GM23338 (cell line): ENCODE results near the gene SRPK1.

ENCODE experiments used
- CREB1 ChIP-seq: fragments of 250-450 bp; sonication (Bioruptor Pico); IDR thresholded peaks from 2 replicates; pipeline ENCODE4 v1.5.0; 2020; ENCODE audit warnings: low read depth, mild to moderate bottlenecking, moderate library complexity
- EZH2 ChIP-seq: fragments of 200-600 bp; sonication (generic); IDR thresholded peaks from one replicate; pipeline ENCODE4 v1.8.0; 2017; ENCODE audit warnings: antibody characterized with exemption, mild to moderate bottlenecking, low read depth; ENCODE audit not compliant: unreplicated experiment
- EZH2phosphoT487 ChIP-seq: fragments of 200-600 bp; sonication (generic); IDR thresholded peaks from one replicate; pipeline ENCODE4 v1.8.1; 2018; ENCODE audit warnings: antibody characterized with exemption; ENCODE audit not compliant: unreplicated experiment
- NANOG ChIP-seq: IDR thresholded peaks from 2 replicates; pipeline ENCODE4 v1.6.1; 2016; ENCODE audit warnings: antibody characterized with exemption, borderline replicate concordance
- POLR2AphosphoS5 ChIP-seq: IDR thresholded peaks from 2 replicates; pipeline ENCODE4 v1.6.1; 2016; ENCODE audit warnings: antibody characterized with exemption, low read depth
- ZNF114 ChIP-seq: fragments of 250-450 bp; sonication (Bioruptor Pico); IDR thresholded peaks from 2 replicates; pipeline ENCODE4 v1.5.0; 2020; ENCODE audit warnings: mild to moderate bottlenecking, moderate library complexity
- TF ChIP-seq, protein P1 (sequence below), 2 experiments: fragments of 200-600 bp in 1 of 2; sonication (generic) in 1 of 2; conservative IDR thresholded peaks; 2 replicates each; pipeline versions ENCODE4 v1.5.1 to v1.6.1; 2016 to 2017; ENCODE audit warnings: antibody characterized with exemption in 2 of 2, low read depth in 2 of 2, mild to moderate bottlenecking in 2 of 2, moderate library complexity in 1 of 2
- TF ChIP-seq, protein P2 (sequence below): IDR thresholded peaks from one replicate; pipeline ENCODE4 v1.6.1; 2018; ENCODE audit warnings: antibody characterized with exemption; ENCODE audit not compliant: unreplicated experiment

DNA sequence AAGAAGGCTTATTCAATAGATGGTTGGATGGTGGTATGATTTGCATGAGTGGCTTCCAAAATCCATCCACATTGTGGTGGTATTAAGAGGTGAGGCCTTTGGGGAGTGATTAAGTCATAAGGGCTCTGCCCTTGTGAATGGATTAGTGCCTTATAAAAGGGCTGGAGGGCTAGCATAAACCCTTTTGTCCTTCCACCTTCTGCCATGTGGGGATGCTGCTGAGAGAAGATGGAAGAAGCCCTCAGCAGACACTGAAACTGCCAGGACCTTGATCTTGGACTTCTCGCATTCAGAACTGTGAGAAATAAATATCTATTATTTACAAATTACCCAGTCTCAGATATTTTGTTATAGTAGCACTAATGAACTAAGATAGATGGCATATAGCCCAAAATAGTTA, 27.8 kb upstream of the SRPK1 start:
- TF ChIP-seq, protein P1, sequence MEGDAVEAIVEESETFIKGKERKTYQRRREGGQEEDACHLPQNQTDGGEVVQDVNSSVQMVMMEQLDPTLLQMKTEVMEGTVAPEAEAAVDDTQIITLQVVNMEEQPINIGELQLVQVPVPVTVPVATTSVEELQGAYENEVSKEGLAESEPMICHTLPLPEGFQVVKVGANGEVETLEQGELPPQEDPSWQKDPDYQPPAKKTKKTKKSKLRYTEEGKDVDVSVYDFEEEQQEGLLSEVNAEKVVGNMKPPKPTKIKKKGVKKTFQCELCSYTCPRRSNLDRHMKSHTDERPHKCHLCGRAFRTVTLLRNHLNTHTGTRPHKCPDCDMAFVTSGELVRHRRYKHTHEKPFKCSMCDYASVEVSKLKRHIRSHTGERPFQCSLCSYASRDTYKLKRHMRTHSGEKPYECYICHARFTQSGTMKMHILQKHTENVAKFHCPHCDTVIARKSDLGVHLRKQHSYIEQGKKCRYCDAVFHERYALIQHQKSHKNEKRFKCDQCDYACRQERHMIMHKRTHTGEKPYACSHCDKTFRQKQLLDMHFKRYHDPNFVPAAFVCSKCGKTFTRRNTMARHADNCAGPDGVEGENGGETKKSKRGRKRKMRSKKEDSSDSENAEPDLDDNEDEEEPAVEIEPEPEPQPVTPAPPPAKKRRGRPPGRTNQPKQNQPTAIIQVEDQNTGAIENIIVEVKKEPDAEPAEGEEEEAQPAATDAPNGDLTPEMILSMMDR (conservative IDR thresholded peaks at IDR 0.05; ENCODE audit: low read depth in 2 of 2), result peak in 1 of 2 experiments; percentile 68; a peak in 3 of 4 replicates
- TF ChIP-seq CREB1 (CRISPR knock-in tag), result no peak
- no peak for TF ChIP-seq POLR2AphosphoS5
- TF ChIP-seq EZH2, result no peak
- no peak for TF ChIP-seq ZNF114
- no peak for TF ChIP-seq EZH2phosphoT487
- TF ChIP-seq, protein P2, sequence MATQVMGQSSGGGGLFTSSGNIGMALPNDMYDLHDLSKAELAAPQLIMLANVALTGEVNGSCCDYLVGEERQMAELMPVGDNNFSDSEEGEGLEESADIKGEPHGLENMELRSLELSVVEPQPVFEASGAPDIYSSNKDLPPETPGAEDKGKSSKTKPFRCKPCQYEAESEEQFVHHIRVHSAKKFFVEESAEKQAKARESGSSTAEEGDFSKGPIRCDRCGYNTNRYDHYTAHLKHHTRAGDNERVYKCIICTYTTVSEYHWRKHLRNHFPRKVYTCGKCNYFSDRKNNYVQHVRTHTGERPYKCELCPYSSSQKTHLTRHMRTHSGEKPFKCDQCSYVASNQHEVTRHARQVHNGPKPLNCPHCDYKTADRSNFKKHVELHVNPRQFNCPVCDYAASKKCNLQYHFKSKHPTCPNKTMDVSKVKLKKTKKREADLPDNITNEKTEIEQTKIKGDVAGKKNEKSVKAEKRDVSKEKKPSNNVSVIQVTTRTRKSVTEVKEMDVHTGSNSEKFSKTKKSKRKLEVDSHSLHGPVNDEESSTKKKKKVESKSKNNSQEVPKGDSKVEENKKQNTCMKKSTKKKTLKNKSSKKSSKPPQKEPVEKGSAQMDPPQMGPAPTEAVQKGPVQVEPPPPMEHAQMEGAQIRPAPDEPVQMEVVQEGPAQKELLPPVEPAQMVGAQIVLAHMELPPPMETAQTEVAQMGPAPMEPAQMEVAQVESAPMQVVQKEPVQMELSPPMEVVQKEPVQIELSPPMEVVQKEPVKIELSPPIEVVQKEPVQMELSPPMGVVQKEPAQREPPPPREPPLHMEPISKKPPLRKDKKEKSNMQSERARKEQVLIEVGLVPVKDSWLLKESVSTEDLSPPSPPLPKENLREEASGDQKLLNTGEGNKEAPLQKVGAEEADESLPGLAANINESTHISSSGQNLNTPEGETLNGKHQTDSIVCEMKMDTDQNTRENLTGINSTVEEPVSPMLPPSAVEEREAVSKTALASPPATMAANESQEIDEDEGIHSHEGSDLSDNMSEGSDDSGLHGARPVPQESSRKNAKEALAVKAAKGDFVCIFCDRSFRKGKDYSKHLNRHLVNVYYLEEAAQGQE, result no peak
- no peak for TF ChIP-seq NANOG
